GM10847 (cell line): ENCODE results near the gene PCBP4.

Experiments
- POLR2A ChIP-seq: IDR thresholded peaks from 2 replicates; pipeline ENCODE4 v1.6.1; 2011; ENCODE audit not compliant: insufficient read length; ENCODE audit errors: extremely low read depth

Gene PCBP4

GRCh38 chr3:51997935-51998596, 30.8 kb upstream of the PCBP4 start:
- no peak for TF ChIP-seq POLR2A

GRCh38 chr3:51997172-51997571, 29.9 kb upstream of the PCBP4 start:
- no peak for TF ChIP-seq POLR2A

GRCh38 chr3:51995346-51996163, 28.3 kb upstream of the PCBP4 start, which contains the start of gene RPL29:
Gene RPL29 (minus strand): TSS chr3:51995895. CDS start chr3:51995461, 434 bp downstream.
- peak; percentile 98 for TF ChIP-seq POLR2A

GRCh38 chr3:51994530-51994929, 27.3 kb upstream of the PCBP4 start:
- no peak for TF ChIP-seq POLR2A

GRCh38 chr3:51992017-51992682, 24.9 kb upstream of the PCBP4 start:
- peak; percentile 8 for TF ChIP-seq POLR2A

GRCh38 chr3:51988286-51989146, 21.3 kb upstream of the PCBP4 start:
- no peak for TF ChIP-seq POLR2A

- no peak for TF ChIP-seq POLR2A
These were observed 20.3 kb upstream of the PCBP4 start for GRCh38 chr3:51987568-51987967.

GRCh38 chr3:51986010-51986947, 19.0 kb upstream of the PCBP4 start:
- TF ChIP-seq POLR2A: no peak

- TF ChIP-seq POLR2A: no peak
These were observed 17.8 kb upstream of the PCBP4 start for GRCh38 chr3:51985063-51985462.

- no peak for TF ChIP-seq POLR2A
These were observed 17.0 kb upstream of the PCBP4 start for GRCh38 chr3:51984269-51984647.

GRCh38 chr3:51983578-51984268, 16.5 kb upstream of the PCBP4 start:
- no peak for TF ChIP-seq POLR2A

- peak; percentile 74 for TF ChIP-seq POLR2A
These were observed 15.8 kb upstream of the PCBP4 start, which contains the start of gene ACY1 for GRCh38 chr3:51982838-51983577. Gene ACY1 (plus strand): TSS chr3:51983535. CDS start chr3:51984065, 530 bp downstream.
